Skin of body (tissue), 2 donors: ENCODE measurements around the gene FN3KRP. TPM values are rescaled to one million over a fixed set of nuclear protein-coding genes. Genes with fewer than 3 reads are reported as not detected.
A peak's percentile ranks its signal among the peaks of the same experiment; 100 is the strongest.

Experiments
- DNase-seq: peaks from one replicate; lab custom pipeline; 2025; lab: John Stamatoyannopoulos, UW
- total RNA-seq: library from RNA; depleted of rRNA; stranded (reverse); fragments of >200 nt; gene quantifications from one replicate; pipeline ENCODE4 v1.2.3, GENCODE V29; 2014

FN3KRP gene
- total RNA-seq, 1 donor from 2014 or later: 20.1 TPM

DNA sequence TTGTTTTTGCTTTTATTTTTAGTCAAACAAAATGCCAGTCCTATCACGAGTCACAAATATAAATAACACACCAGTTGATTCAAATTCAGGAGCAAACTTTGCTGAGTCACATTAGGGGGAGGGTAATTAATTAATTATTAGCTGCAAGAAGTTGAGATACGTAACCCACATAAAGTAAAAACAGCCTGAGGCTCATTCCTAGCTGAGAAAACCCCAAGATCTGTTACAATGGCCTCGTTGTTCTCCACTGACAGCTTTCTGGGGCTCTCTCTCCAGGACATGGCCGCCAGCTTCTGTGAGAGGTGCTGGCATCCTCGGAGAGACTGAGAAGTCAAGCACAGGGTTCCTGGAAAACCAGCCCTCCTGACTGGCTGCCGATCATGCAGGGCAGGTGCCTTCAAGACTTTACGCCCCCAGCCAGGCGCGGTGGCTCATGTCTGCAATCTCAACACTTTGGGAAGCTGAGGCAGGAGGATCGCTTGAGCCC, 29.1 kb upstream of the FN3KRP start:
- no peak for DNase-seq

DNA sequence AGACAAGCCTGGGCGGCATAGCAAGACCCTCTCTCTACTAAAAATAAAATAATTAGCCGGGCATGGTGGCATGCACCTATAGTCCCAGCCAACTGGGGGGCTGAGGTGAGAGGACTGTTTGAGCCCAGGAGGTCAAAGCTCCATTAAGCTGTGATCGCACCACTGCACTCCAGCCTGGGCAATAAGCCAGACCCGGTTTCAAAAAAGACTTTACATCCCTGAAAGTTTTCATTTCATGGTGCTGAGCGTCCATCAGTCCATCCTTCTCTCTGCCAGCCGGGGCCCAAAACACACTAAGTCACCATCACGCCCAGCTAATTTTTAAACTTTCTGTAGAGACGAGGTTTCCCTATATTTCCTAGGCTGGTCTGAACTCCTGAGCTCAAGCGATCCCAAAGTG, 28.6 kb upstream of the FN3KRP start:
- DNase-seq: no peak

DNA sequence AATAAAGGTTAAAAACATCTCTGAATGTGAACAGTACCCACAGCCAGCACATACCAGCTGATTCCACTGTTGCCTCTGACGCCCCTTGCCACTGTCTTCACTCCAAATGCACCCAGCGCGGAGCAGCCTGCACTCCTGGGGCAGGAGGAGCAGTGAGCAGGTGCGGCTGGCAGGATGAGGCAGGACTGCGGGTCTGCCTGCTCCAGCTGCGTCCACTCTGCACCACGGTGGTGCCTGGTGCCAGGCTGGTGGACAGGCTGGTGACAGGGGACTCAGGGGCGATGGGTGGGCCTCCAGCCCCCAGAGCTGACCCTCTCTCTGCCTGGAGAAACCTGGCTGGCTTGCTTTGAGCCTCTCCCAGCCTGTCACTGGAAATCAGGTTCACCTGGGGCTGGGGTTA, 27.4 kb upstream of the FN3KRP start:
- DNase-seq: no peak

DNA sequence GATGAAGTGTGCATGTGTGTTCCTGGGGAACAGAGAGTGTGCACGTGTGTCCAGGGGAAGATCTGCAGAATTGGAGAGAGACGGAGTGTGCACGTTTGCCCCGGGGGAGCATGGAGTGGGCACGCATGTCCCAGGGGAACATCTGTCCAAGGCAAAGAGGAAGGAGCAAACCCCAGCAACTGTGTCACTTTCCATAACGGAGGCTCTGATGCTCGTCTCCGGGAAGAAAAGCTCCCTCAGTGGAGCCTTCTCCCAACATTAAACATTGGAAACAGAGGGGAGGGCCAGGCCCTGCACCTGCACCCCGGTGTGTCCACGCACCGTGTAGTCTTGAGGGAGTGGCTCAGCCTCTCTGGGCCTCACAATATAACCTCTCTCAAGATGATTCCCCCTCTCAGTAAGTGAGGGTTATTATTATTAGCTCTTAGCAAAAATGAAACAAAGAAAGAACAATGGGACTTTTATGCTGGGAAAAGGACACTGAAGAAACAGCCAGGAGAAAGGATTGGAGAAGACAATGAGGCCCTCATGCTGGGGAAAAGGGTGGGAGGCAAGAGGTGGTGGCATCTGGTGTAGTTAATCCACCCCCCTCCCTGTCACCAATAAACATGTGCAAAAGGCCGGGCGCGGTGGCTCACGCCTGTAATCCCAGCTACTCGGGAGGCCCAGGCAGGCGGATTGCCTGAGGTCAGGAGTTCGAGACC, 25.6 kb upstream of the FN3KRP start:
- DNase-seq: no peak

DNA sequence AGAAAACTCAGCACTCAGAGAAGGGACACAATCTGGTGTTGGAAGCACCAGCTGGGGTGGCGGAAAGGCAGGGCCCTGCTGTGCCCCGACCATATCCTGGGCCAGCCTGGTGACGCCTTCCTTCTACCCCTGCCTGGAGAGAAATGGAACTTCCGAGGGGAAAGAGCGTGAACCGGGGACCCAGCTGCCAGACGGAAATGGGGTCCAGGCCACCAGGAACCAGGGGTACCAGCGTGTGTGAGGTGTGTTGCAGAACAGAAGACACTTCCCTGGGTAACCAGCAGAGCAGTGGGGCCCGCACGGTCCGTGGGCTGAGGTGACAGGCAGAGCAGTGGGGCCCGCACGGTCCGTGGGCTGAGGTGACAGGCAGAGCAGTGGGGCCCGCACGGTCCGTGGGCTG, 24.8 kb upstream of the FN3KRP start:
- no peak for DNase-seq

DNA sequence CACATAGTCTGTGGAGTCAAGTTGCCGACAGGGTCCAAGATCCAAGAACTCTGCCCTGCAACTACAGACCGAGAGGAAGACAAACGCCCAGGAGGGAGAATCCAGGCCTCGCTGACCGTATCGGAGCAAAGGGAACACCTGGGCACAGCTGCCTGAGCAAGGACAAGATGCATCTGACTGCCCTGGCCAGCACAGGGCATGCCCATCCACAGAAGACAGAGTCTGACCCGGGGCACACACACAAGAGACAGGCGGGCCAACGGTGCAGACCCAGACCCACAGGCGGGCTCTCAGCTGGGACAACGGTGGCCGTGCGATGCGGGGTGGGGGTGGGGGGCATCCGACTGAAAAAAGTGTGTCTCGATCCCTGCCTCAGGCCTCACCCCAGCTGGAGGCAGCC, 24.2 kb upstream of the FN3KRP start:
- DNase-seq: no peak

DNA sequence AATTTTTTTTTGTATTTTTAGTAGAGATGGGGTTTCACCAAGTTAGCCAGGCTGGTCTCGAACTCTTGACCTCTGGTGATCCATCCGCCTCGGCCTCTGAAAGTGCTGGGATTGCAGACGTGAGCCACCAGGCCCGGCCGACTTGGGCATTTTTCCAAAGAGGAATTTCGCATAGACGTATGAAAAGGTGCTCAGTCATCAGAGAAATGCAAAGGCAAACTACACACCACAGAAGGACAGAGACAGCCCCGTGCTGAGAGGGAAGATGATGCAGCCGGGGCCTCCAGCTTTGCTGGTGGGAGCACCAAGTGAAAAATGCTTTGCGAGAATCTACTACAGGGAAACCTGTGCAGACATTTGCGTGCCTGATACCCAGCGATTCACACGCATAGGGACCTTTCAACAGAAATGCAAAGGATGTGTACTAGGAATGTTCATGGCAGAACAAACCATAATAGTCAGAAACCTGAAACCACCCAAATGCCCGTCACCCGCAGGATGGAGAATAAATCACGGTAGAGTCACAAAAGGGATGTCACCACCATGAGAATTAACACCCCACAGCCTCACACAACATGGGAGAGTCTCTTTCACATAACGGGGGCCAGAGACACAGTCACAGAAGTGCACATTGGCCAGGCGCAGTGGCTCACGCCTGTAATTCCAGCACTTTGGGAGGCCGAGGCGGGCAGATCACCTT, 23.2 kb upstream of the FN3KRP start:
- DNase-seq: no peak

DNA sequence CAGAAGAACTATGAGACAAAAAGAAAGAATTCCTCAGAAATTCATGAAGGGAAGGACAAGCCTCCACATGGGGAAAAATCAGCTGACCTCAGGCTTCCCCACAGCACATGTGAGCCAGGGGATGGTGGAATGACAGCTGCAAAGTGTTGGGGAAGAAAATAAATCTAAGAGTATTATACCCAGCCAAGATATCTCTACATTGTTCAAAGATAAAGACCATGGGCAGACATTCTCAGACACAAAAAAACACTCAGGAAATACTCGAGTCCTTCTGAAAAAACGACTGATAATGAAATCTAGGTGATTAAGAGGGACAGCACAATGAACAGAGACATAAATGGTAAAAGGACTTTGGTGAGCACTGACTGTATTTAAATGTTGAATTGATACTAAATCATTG, 21.9 kb upstream of the FN3KRP start:
- no peak for DNase-seq

DNA sequence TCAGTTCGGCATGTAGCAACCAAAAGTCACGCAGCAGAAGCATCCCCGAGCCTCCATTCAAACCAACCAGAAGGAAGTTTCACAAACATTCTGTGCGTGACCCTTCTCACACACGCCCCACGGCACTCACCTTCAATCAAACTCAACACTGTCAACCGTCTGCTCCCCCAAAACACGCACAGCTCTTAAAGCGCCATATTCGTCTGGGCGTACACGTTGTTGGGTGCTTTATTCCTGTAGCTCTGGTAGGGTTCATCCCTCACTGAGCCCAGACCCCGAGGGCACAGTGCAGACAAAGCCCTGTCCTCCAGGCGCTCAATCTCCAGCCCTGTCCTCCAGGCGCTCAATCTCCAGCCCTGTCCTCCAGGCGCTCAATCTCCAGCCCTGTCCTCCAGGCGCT, 20.2 kb upstream of the FN3KRP start:
- DNase-seq: no peak

DNA sequence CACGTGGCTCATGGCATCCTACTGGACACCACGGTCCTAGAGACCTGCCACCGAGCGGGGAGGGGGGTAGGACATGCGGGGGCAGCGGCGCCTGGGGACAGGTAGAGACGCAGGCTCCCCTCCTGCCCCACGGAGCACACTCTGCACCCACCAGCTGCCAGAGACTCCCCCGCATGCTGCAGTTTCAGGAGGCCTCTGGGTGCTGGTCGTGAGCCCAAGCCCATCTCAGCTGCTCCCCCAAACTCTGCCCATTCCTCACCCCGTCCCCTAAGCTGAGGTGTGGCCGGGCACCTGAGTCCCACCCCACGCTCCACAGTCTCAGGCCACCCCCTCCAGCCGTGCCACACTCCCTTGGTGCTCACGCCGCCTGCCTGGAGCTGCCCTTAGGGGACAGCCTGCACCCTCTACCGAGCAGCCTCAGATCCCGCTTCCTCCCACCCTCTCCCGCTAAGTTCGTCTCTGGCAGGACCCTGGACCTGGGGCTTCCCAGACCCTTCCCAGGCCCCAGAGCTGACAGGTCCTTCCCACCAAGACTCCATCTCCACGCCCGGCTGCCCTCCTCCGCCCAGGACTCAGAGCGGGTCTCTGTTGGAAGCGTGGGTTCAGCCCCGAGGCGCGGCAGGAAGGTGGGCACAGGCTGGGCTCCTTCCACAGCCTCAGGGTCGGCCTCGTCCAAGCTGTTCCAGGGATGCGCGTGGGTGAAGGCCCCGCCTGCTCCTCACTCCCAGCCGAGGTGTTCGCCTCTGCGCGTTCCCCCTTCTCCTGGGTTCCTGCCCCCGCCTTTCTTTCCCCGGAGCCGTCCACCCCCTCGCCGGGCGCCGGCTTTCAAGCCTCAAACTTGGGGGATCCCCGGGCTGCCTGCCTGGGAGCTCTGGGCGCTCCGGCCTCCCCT, 19.3 kb upstream of the FN3KRP start:
- DNase-seq: no peak

DNA sequence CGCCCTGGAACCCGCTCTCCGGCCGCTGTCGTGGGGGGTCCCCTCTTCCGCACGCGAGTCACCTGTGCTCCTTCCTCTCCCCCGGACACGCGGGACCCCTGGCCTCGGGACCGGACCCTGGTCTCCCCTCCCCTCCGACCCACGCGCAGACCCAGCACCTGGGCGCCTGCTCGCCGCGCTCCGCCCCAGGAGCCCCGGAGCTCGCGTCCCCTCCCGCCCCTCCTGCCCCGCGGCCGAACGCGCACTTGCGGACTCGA, 18.8 kb upstream of the FN3KRP start:
- DNase-seq: no peak

DNA sequence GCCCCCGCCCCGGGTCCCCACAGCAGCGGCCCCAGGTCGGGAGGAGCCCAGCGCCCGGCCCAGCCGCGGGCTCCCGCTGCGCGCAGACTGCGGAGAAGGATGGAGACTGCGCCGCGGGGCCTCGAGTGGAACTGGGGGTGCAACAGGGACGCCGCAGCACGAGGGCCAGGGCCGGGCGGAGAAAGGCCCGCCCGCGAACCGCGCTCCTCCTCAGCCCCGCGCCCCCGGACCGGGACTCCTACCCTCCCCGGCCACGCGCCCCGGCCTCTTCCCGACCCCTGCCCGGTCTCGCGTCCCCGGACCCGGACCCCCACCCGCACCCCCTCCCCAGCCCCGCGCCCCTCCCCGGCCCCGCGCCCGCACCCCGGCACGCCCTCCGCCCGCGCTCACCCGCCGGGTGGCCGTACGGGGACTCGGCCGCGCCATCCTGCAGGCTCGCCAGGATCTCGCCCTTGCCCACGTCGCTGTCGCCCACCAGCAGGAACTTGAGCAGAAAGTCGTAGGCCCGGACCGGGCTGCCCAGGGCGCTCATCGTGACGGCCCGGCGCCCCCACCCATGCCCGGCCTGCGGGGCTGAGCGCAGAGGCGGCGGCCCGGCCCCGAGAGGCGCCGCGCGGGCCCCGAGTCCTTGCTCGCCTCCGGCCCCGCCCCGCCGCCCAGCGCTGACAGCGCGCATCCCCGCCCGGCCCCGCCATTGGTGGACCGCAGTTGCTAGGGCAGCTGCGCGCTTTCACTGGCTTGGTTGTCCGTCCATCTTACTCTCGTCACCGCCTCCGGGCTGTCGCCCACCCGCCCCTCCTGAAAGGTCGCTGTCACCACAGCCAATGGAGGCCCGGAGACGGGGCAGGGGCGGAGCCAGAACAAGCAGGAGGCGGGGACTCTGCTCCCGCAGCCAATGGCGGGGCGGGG, 18.2 kb upstream of the FN3KRP start, which contains the start of gene RAB40B:
TSS of gene RAB40B (minus strand) at position 634 of the 909 bp plus-strand sequence. CDS start at position 532, 102 bp downstream.
- DNase-seq: peak; percentile 96

DNA sequence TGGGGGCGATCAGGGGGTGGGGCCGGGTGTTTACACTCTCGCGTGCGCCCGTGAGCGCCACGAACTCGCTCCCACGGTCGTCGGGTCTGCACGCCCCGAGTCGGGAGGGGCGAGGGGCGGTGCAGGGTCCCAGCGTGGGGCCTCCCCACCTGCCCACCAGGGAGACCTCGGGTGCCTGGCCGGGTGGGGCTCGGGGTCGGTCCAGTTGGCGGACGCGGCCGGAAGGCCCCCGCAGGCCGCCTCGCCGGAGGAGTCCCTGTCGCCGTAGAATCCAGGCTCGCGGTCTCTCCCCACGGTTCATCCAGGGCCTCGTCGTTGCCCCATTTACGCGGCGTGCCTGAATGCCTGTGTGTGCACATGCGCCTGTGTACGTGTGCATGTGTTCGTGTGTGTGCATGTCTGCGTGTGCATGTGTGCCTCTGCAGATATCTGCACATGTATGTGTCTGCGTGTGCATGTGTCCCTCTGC, 17.5 kb upstream of the FN3KRP start:
- DNase-seq: no peak

DNA sequence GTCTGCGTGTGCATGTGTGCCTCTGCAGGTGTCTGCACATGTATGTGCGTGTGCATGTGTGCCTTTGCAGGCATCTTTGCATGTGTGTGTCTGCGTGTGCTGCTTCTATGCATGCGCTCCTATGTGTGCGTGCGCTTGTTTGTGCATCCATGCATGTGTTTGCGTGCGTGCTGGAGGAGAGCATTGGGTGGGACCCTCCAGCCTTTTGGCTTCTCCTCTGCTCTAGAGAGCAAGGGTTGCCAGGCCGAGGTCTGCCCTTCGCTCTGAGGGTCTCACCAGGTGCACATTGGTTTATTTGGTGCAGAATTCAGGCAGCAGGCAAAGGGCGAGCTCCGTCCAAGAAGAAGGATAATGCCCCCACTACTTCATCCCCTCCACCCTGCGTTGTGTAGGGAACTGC, 17.0 kb upstream of the FN3KRP start:
- no peak for DNase-seq

DNA sequence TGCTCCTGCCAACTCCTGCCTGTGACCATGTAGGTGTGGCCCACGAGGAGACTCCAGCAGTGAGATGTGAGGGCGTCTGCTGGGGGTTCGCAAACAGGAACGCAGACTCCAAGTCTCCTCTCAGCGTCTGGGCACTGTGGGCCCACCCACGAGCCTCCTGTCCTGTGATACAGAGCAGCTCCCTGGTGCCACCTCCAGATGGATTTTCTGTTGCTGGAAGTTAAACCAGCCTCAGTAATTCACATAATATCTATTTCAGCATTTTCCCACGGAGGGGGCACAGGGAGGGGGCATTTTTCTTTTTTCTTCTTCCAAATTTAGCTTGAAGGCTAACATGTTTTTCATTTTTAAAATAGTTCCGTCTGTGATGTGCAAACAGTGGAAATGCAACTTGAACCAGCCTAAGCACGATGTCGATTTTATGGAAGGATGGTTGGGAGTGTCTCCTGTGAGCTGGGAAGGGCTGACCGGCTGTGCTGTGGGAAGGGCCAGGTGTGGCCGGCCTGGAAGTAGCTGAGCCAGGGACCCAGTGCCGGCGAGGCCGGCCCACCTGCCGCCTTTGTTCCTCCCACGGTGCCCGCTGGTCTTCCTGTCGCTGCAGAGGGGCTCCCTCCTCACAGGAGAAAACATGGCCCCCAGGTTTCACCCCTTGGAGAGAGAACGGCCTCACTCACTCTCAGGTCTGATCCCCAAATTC, 14.1 kb upstream of the FN3KRP start:
- DNase-seq: no peak

DNA sequence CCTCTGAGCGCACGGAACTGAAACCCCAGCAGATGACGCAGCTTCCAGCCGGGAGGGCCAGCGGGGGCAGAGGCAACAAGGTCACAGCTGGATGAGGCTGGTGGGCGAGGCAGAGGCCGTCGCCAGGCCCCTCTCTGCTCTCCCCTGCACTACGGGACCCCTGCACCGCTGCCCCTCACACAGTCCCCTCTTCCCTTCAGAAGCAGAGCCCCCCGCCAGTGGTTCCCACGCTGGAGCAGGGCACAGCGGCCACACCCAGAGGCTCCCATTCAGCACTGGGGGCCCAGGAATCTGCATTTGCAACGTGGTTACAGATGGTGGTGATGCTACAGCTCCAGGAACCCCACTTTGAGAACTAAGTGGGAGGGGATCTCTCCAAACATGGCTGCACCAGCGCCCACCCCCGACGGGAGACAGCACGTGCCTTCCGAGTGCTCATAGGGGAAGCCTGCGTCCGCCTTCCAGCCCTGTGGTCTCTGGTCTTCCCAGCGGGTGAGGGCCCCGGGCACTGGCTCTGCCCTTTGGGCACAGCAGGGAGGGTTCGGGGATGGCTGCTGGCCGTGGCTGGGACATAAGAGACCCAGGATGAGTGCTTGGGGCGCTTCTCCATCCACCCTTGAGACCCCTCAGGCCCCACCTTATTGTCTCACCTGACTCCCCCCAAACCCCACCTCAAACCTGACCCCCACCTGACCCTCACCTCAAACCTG, 13.3 kb upstream of the FN3KRP start:
- no peak for DNase-seq

DNA sequence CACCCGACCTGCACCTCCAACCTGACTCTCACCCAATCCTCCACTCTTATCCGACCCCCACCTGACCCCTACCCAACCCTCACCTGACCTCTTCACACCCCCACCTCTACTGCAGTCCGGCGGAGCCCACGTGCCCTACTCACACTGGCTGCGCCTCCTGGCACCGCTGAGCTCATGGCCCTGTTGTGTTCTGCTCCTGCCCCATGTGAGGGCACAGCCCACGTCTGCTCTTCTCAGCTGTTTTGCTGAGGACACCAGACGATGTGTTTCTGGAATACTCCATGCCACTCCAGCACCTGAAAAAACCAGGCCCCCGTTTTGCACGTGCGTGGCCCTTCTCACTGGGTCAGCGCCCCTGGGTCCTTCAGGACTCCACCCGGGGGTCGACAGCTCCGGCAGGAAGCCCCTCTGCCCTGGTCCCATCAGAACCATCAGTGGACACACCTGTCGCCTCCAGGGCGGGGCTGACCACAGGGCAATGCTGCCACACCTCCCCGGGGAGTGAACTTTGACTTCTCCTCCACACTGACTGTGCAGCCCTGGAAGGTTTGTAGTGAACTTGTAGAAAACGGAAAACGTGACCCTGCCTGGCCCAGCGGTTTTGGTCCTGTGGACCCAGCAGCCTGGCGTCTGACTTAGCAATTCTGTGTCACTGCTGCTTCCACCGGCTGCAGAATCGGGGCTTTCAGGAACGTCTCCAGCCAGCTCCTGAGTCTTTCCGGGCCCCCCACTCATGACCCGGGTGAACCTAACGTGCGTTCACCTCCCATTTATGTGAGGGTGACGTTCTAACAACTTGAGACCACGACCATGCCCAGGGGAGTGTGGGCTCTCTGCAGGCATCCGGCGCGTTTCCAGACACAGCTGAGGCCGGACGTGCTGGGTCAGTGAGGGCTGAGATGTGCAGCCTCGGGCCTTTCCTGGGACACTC, 12.3 kb upstream of the FN3KRP start:
- DNase-seq: no peak

DNA sequence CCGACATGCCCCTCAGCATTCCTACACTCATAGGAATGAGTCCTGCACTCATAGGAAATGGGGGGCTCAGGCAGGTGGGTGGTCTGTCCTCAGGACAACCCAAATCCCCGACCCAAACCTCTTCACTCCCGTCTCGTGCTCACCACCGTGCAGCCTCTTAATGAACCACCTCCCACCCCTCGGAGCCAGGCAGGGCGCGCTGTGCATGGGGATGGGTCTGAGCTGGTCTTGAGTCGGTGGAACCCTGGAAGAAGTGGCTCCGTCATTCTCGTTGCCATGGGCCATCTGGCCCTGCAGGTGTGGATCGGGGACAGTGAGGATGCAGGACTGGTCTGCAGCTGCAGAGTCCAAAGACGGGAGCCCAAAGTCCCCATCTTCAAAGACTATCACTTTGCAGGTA, 11.6 kb upstream of the FN3KRP start:
- no peak for DNase-seq

DNA sequence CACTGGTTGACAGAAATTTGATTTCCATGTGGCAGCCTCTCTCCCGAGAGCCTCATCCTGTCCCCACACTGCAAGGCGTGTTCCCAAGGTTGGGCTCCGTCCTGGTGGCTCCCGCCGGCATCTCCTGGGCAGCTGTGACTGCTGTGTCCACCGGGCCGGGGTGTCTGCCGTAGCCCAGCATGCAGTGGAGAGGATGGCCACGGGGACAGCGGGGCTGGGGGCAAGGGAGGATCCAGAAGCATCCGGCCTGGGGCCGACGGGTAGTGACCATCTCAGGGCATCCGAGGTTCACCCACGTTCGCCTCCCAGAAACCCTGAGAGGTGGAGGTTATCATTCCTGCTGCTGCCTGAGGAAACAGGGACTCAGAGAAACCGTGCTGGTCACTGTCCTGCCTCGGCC, 10.8 kb upstream of the FN3KRP start:
- no peak for DNase-seq
